NCI-H1436 treated with DMSO at 0.1 percent for 48 hours (cell line): Measurements from ENCODE around the gene SUPV3L1.

Experiments
- DNase-seq: peaks from one replicate; lab custom pipeline; 2025; lab: John Stamatoyannopoulos, UW

The SUPV3L1 gene

GRCh38 chr10:69202332-69202731 lies 22.3 kb downstream of the SUPV3L1 start:
- no peak for DNase-seq

- no peak for DNase-seq
These were observed 28.7 kb downstream of the SUPV3L1 start for GRCh38 chr10:69208761-69209160.

- DNase-seq, result no peak
These were observed 29.9 kb downstream of the SUPV3L1 start for GRCh38 chr10:69209787-69210484.

GRCh38 chr10:69211104-69211503 lies 31.1 kb downstream of the SUPV3L1 start:
- DNase-seq, result no peak

GRCh38 chr10:69211524-69211923 lies 31.5 kb downstream of the SUPV3L1 start:
- DNase-seq, result no peak

- no peak for DNase-seq
These were observed 33.7 kb downstream of the SUPV3L1 start for GRCh38 chr10:69213591-69214311.

- no peak for DNase-seq
These were observed 34.7 kb downstream of the SUPV3L1 start for GRCh38 chr10:69214666-69215131.

- no peak for DNase-seq
These were observed 35.6 kb downstream of the SUPV3L1 start for GRCh38 chr10:69215405-69216171.

GRCh38 chr10:69216577-69217118 lies 36.6 kb downstream of the SUPV3L1 start:
- no peak for DNase-seq

GRCh38 chr10:69217119-69217754 lies 37.2 kb downstream of the SUPV3L1 start:
- no peak for DNase-seq

- no peak for DNase-seq
These were observed 38.8 kb downstream of the SUPV3L1 start for GRCh38 chr10:69218831-69219230.

GRCh38 chr10:69220041-69220451 lies 40.0 kb downstream of the SUPV3L1 start, which contains the start of gene HKDC1:
TSS of gene HKDC1 (plus strand) at chr10:69220332. CDS start at chr10:69220436, 104 bp downstream.
- DNase-seq, result no peak

GRCh38 chr10:69220507-69220906 lies 40.5 kb downstream of the SUPV3L1 start:
- no peak for DNase-seq

GRCh38 chr10:69222157-69223027 lies 42.4 kb downstream of the SUPV3L1 start:
- no peak for DNase-seq

GRCh38 chr10:69223028-69223342 lies 43.0 kb downstream of the SUPV3L1 start:
- DNase-seq, result no peak

- no peak for DNase-seq
These were observed 45.0 kb downstream of the SUPV3L1 start for GRCh38 chr10:69224862-69225657.

- no peak for DNase-seq
These were observed 45.6 kb downstream of the SUPV3L1 start for GRCh38 chr10:69225681-69226080.

- DNase-seq, result no peak
These were observed 47.0 kb downstream of the SUPV3L1 start for GRCh38 chr10:69226919-69227450.

GRCh38 chr10:69228151-69228550 lies 48.1 kb downstream of the SUPV3L1 start:
- DNase-seq, result no peak

GRCh38 chr10:69229616-69229916 lies 49.5 kb downstream of the SUPV3L1 start:
- DNase-seq, result no peak
